Retinal pigment epithelial cell (primary cell): ENCODE results near the gene AGAP1.

Experiments
- DNase-seq: peaks from one replicate; pipeline ENCODE4 v3.0.0-alpha.2; 2010; ENCODE audit warnings: low read depth
- H3K4me3 ChIP-seq: 2 replicates; pipeline ENCODE4 v1.5.1; 2011; ENCODE audit warnings: mild to moderate bottlenecking, low read length, control low read depth, moderate library complexity
- CTCF ChIP-seq: conservative IDR thresholded peaks from 2 replicates; pipeline ENCODE4 v1.5.1; 2011; ENCODE audit warnings: low read depth, low read length, control low read depth, inconsistent platforms

The AGAP1 gene

GRCh38 chr2:235663875-235664274, 170.0 kb downstream of the AGAP1 start:
- no peak overlapping the region for H3K4me3 ChIP-seq
- TF ChIP-seq CTCF = no peak
- no peak for DNase-seq

GRCh38 chr2:235665661-235666212, 171.9 kb downstream of the AGAP1 start:
- TF ChIP-seq CTCF = no peak
- DNase-seq = no peak
- peak overlapping the region; percentile 35 for H3K4me3 ChIP-seq

DNA sequence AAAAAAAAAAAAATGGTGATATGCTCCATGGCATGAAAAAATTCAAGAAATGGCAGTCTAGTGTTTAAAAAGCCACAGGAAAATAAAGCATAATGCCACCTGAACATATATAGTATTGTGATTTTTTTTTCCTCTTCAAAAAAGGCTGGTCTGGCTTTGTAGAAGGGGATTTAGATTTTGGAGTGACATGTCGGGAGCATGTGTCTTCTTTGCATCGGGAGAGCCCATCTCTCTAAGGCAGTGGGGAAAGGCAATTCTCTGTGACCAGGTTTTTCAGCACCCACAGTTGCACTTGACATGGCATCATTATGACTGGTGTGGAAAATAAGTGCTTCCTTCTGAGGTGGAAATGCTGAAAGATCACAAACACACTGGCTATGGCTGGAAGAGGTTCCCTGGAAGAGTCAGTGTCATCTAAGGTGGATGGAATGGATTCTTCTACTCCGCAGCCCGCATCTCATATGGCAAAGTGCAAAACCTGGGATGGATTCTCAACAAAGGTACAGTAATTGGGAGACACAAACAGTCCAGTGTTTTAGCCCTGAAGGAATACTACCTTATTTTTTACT, 172.5 kb downstream of the AGAP1 start:
- H3K4me3 ChIP-seq = peak overlapping the region; percentile 35
- TF ChIP-seq CTCF = no peak
- peak; percentile 62 for DNase-seq

DNA sequence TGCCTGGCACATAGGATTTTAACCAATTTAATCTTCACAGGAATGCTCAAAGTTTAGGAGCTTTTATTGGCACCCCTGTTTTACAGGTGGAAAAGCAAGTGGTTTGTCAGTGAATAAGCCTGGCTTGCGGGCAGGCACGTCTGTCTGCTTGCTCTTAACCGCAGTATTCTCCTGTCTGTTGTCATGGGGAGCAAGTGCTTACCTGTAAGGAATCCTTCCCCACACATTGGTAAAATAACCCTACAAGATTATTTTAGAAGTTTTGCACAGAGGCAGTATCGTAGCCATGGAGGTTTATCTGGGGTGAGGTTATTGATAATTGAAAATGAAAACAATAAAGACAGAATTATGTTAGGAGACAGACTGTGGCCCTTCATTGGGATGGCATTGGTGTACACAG, 174.9 kb downstream of the AGAP1 start:
- DNase-seq = no peak
- peak overlapping the region; percentile 22 for H3K4me3 ChIP-seq
- no peak for TF ChIP-seq CTCF

- no peak for TF ChIP-seq CTCF
- peak overlapping the region; percentile 25 for H3K4me3 ChIP-seq
- DNase-seq = peak; percentile 40
Measured at GRCh38 chr2:235669269-235669831, 175.5 kb downstream of the AGAP1 start.

- peak; percentile 31 for TF ChIP-seq CTCF
- peak overlapping the region; percentile 29 for H3K4me3 ChIP-seq
- DNase-seq = no peak
Measured at GRCh38 chr2:235669983-235670962, 176.4 kb downstream of the AGAP1 start.
